ENCODE data around the gene CFAP97.

The CFAP97 gene

DNA sequence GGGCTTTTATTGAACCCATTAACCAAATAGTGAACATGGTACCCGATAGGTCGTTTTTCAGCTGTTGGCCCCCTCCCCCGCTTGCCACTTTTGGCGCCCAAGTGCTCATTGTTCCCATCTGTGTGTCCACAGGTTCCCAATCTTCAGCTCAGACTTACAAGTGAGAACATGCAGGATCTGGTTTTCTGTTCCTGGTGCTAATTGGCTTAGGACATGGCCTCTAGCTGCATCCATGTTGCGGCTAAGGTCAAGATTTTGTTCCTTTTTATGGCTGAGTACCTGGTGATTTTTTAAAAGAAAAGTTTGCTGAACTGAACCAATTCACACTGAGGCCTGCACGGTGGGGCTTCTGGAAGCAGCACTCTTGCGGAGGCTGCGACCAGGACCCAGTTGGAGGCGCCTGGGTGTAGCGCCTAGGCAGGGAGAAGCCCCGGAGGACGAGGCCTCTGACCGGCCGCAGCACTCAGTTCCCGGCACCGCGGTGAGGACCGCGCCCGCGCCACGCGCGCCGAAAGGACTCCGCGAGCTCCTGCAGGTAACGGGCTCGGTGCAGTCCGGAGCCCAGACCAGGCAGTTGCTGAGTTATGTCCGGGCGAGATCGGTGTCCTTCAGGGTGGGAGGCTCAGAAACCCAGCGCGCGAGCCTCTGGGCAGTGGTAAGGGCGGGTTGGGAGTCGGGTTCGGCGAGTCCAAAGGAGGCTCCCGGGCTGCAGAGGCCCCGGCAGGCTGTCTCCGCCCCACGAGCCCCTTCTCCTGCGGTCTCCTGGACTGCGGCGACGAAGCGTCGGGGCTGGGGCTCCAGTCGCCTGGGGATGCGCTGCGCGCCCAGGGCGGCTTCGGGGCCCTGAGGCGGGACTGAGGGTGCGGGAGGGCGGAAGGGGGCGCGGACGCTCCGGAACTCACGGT is 76.5 kb downstream of the CFAP97 start:
- Histone ChIP-seq H3K27ac (no peak overlapping the region), H3K4me2 (ENCODE audit: low read length) (peak overlapping the region; percentile 96), H3K9me3 (ENCODE audit: control insufficient read depth, low read length) (no peaks in the 10 kb centered on the region), H3K4me1 (no peaks in the 10 kb centered on the region), H2AFZ (peak overlapping the region; percentile 93), H3K4me3 (ENCODE audit: low read depth, low read length) (peak overlapping the region; percentile 66), H3K79me2 (no peaks in the 10 kb centered on the region), H3K36me3 (ENCODE audit: control insufficient read depth, insufficient read depth, low read length) (no peaks in the 10 kb centered on the region), H3K27me3 (ENCODE audit: control insufficient read depth, insufficient read depth, low read length) (no peaks in the 10 kb centered on the region), H3K9ac (no peak overlapping the region)
- no peak for TF ChIP-seq CTCF (IDR thresholded peaks at IDR 0.05)

- Histone ChIP-seq H3K27me3 (ENCODE audit: control insufficient read depth, insufficient read depth, low read length) (no peaks in the 10 kb centered on the region), H3K27ac (no peak overlapping the region), H3K79me2 (no peaks in the 10 kb centered on the region), H2AFZ (no peak overlapping the region), H3K4me2 (ENCODE audit: low read length) (no peak overlapping the region), H3K9ac (no peak overlapping the region), H3K4me3 (ENCODE audit: low read depth, low read length) (no peak overlapping the region), H3K9me3 (ENCODE audit: control insufficient read depth, low read length) (no peaks in the 10 kb centered on the region), H3K4me1 (peaks cover 8% of the 10 kb centered on the region), H3K36me3 (ENCODE audit: control insufficient read depth, insufficient read depth, low read length) (no peaks in the 10 kb centered on the region)
- no peak for TF ChIP-seq CTCF (IDR thresholded peaks at IDR 0.05)
Measured at GRCh38 chr4:185124006-185124405, 79.8 kb downstream of the CFAP97 start.

DNA sequence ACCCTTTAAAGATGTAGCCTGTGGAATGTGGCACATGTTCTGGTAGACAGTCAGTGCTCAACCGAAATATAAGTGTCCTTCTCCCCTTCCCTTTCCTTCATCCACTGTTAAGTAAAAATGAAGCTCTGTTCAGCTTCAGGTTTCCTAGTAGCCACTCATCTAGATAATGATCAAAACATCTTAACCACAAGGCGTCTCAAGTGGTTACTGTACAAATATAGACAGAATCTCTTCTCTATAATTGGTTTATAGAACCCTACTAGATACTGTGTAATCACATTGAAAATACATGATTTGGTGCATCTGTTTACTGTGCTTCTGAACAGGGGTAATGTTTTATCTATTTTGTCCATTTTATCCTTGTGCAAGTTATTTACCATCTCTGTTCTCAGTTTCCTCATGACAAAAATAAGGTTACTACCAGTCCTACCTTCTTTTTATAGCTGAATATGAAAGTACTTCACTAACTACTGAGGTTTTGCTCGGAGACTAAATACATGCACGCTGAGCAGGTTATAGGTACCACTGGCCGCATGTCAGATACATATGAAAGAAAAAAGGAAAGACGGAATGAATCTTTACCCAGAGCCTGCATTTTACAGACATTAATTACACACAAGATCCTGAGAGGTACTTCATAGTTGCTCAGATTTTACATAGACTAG is 81.0 kb downstream of the CFAP97 start:
- peaks cover 8% of the 10 kb centered on the region for H3K4me1 ChIP-seq
- no peaks in the 10 kb centered on the region for H3K79me2 ChIP-seq
- H2AFZ ChIP-seq = no peak overlapping the region
- no peaks in the 10 kb centered on the region for H3K27me3 ChIP-seq (ENCODE audit: control insufficient read depth, insufficient read depth, low read length)
- H3K4me2 ChIP-seq (ENCODE audit: low read length) = no peak overlapping the region
- no peaks in the 10 kb centered on the region for H3K9me3 ChIP-seq (ENCODE audit: control insufficient read depth, low read length)
- H3K4me3 ChIP-seq (ENCODE audit: low read depth, low read length) = no peak overlapping the region
- H3K36me3 ChIP-seq (ENCODE audit: control insufficient read depth, insufficient read depth, low read length) = no peaks in the 10 kb centered on the region
- TF ChIP-seq CTCF (IDR thresholded peaks at IDR 0.05) = no peak
- no peak overlapping the region for H3K27ac ChIP-seq
- H3K9ac ChIP-seq = no peak overlapping the region

- peak overlapping the region; percentile 25 for H3K4me2 ChIP-seq (ENCODE audit: low read length)
- no peaks in the 10 kb centered on the region for H3K36me3 ChIP-seq (ENCODE audit: control insufficient read depth, insufficient read depth, low read length)
- H3K27me3 ChIP-seq (ENCODE audit: control insufficient read depth, insufficient read depth, low read length) = no peaks in the 10 kb centered on the region
- TF ChIP-seq CTCF (IDR thresholded peaks at IDR 0.05) = no peak
- peak overlapping the region; percentile 9 for H3K4me3 ChIP-seq (ENCODE audit: low read depth, low read length)
- peak overlapping the region; percentile 59 for H2AFZ ChIP-seq
- H3K9me3 ChIP-seq (ENCODE audit: control insufficient read depth, low read length) = no peaks in the 10 kb centered on the region
- no peaks in the 10 kb centered on the region for H3K79me2 ChIP-seq
- H3K9ac ChIP-seq = no peak overlapping the region
- H3K4me1 ChIP-seq = peaks cover 8% of the 10 kb centered on the region
- peak overlapping the region; percentile 33 for H3K27ac ChIP-seq
Measured at GRCh38 chr4:185120631-185120946, 83.2 kb downstream of the CFAP97 start.
